SK-MEL-5 (cell line): ENCODE data around the gene PTPRCAP. TPM values are rescaled to one million over a fixed set of nuclear protein-coding genes. Genes with fewer than 3 reads are reported as not detected.
"Not testable (repeated sequence)": the region's sequence is repeated elsewhere in the genome, so short reads cannot be mapped to it uniquely, and the experiment has no call there.

Source experiments
- DNase-seq: peaks from one replicate; pipeline ENCODE4 v3.0.0-alpha.2; 2016; ENCODE audit warnings: low read depth, low spot score
- in situ Hi-C: cut with HindIII; loops from 2 replicates; pipeline ENCODE4 v1.10.0; 2016; ENCODE audit warnings: low sequenced_read_pairs, high pct_unique_total_duplicates, low pct_unique_long_range_greater_than_20kb
- total RNA-seq: library from RNA; depleted of rRNA; stranded (reverse); fragments of >200 nt; shearing (Covaris generic); gene quantifications from 2 replicates; pipeline ENCODE4 v1.2.3, GENCODE V29; 2014

Gene PTPRCAP
- total RNA-seq, 1 experiment from 2014 or later, result 0.79 TPM

DNA sequence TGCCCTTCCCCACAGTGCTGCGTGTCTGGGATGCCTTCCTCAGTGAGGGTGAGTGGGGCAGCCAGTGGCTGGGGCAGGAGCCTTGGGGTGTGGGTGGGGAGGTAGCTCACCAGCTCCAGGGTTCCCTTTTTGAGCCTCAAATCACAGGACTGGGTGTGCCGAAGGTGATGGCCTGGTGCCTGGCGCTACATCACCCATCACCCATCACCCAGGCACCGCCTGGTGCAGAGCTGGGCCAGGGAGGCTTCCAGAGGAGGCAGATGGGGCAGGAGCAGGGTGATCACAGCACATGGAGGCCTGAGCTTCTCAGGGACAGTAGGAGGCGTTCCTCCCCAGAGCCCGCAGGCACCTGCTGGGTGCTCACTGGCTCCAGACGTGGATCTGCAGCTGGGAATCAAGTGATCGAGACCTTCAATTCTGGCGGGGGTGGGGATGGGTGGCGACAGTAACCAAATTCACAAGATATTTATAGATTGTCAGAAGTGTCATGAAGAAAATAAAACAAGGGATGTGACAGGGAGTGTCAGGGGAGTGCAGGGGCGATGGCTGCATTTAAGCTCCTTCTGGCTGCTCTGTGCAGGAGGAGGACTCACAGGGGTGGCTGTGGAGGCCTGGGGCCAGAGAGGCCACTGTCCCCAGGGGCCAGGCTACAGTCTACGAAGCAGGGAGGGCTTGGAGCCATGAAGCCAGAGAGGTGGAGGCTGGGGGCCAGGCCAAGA is 30.4 kb downstream of the PTPRCAP start:
- in situ Hi-C loops, result no loop called here
- no peak for DNase-seq

DNA sequence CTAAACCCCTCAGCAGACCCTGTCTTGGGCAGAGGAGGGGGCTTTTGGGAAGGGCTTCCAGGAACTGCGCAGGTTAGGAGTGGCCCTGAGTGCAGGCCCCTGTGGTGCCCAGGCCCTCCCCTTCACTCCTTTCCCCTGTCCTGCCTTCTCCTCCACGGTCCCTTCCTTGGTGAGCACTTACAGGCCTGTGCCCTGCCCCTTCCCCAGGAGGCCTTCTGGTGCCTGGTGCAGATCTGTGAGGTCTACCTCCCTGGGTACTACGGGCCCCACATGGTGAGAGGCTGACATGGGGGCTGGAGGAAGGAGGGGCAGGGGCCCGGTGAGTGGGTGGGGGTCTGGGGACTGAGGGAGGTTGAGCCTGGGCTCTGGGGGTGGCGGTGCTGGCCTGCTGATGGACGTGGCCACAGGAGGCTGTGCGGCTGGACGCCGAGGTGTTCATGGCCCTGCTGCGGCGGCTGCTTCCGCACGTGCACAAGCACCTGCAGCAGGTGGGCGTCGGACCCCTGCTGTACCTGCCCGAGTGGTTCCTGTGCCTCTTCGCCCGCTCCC is 31.0 kb downstream of the PTPRCAP start:
- in situ Hi-C loops, result no loop called here
- no peak for DNase-seq

DNA sequence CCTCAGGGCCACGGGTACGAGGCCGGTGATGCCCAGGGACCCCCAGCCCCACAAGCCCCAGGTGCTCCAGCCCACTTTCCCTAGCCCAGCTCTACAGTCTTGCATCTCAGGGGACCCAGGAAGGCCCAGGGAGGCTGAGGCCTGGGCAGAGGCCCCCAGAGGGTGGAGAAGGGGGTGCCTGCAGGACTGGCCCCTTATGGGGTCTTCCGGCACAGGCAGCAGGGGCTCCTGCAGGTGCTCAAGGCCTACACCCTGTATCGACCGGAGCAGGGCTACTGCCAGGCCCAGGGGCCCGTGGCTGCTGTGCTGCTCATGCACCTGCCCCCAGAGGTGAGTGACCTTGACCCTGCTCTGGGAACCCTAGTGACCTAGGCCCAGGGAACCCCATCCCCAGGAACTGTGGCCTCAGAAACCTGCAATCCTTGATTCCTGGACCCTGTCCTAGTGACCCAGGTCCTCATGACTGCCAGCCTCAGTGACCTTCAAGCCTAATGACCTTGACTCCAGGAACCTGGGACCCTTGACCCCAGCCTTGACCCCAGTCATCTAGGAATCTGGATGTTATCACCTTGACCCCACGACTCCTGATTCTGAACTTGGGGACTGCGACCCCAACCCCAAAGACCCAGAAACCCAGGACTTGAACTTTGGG is 31.7 kb downstream of the PTPRCAP start:
- no peak for DNase-seq
- in situ Hi-C loops, result no loop called here

DNA sequence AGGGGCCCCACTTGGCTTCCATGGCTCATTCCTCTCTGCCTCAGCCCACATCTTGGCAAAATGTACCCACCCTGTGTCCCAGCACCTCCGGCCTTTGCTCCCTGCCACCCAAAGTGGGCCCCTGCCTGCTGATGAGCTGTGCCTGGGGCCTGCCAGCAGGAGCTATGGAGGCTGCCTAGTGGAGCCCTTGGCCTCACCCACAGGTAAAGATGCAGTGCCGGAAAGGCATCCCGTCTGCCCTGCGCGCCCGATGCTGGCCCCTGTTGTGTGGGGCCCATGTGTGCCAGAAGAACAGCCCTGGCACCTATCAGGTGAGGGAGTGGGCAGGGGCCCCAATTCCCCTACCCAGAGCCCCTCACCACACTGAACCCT is 32.3 kb downstream of the PTPRCAP start:
- DNase-seq, result no peak
- in situ Hi-C loops, result no loop called here

DNA sequence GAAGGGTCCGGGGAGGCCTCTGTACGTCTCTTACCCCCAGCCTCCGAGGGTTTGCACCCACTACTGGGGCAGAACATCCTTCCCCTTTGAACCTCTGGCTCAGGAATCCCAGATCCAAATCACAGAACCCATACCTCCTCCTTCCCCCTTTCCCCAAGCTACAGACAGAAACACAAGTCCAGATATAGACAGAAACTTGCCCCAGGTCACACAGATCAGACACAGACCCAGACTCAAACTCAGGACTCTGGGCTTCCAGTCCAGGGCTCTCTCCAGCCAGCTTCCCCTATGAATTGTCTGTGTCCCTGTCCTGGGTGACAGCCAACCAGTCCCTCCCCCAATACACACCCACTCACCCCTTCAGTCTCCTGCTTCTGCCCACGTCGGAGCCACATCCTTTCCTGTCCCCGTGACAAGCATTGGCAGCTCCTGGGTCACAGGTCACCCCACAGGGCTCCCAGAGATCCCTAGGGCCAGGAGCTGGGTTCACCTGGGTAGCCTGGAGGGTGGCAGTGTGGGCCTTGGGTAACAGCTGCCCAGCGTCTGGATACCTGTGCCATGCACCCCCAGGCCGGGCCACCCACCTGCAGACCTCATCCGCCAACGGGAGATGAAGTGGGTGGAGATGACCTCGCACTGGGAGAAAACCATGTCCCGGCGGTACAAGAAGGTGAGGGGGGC is 32.8 kb downstream of the PTPRCAP start:
- no peak for DNase-seq
- in situ Hi-C loops, result no loop called here

DNA sequence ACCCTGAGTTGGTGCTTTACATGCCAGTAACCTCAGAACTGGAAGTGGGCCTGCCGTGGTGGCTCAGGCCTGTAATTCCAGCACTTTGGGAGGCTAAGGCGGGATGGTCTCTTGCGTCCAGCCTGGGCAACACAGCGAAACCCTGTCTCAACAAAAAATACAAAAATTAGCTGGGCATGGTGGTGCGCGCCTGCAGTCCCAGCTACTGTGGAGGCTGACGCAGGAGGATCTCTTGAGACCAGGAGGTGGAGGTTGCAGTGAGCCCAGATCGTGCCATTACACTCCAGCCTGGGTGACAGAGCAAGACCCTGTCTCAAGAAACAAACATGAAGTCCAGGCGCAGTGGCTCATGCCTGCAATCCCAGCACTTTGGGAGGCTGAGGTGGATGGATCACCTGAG is 34.4 kb downstream of the PTPRCAP start:
- DNase-seq, in situ Hi-C loops: not testable (repeated sequence)

DNA sequence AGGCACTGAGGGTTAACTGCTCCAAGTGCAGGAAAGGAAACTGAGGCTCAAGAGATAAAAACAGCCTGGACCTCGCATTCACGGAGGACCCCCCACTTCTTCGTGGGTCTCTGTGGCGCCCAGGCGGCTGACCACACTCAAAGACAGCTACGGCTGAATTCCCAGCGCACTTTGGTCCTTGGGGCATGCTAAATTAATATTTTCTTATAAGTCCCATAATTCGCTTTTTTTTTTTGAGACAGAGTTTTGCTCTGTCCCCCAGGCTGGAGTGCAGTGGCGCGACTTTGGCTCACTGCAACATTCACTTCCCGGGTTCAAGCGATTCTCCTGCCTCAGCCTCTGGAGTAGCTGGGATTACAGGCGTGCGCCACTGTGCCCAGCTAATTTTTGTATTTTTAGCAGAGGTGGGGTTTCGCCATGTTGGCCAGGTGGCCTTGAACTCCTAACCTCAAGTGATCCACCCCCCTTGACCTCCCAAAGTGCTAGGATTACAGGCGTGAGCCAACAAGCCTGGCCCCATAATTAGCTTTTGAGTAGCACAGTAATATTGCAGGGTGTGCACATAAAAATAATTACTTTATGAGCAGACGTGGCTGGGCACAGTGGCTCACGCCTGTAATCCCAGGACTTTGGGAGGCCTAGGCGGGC is 35.2 kb downstream of the PTPRCAP start:
- in situ Hi-C loops, DNase-seq: not testable (repeated sequence)

DNA sequence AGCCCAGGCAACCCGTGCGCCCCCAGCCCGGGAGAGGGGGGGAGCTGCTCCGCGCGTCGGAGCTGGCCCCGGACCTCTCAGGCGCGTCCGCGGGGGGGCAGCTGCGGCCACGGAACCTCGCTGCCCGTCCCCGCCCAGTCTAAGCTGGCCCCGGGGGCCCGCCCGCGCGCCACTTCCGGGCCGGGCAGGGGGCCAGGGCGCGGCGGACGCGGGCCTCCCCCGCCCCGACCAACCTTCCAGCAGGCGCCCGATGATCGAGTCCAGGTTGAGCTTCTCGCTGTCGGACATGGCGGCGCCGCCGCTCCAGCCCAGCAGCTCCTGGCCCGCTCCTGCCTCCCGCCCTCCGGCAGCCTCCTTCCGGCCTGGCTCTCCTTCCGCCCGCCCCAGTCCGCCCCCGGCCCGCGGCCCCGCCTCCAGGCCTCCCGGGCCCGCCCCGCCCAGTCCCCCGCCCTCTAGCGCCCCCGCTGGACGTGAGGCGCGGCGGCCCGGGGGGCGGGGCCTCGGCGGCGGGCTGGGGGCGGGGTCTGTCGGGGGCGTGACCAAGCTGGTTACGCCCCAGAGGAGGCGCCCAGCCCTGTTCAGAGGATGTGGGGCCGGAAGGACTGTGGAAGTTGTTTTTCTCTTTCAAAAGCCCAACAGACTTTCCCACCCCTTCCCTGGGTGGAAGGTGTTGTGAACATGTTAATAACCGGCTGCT is 35.8 kb downstream of the PTPRCAP start, which contains the start of gene PPP1CA:
TSS of gene PPP1CA (minus strand) at position 364 of the 697 bp plus-strand sequence. CDS start at position 288, 76 bp downstream.
- in situ Hi-C loops, result no loop called here

DNA sequence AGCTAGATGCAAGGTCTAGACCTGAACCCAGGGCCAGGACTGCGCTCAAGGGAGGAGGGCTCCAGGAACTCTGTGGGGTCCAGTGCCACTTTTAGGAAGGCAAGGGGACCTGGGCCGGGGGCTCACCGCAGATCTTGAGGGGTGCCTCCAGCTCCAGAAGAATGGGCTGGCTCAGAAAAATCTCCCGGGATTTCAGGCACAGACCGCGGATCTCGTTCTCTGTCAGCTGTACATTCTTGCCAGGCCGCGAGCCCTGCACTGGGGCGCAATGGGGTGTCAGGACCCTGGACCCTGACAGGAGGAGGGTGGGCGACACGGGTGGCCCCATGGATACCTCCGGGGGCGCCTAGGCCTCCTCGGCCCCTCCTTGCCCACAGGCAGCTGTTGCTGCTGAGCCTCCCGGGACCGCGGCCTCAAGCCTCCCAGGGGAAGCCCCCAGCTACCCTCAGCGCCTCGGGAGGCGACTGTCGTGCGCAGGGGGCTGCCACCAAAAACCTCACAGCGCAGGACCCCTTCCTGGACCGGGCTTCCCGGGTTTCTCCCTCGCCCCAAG is 36.5 kb downstream of the PTPRCAP start:
- in situ Hi-C loops, result no loop called here

More for the DNA sequence above, 35.8 kb downstream of the PTPRCAP start, which contains the start of gene PPP1CA:
- DNase-seq, result peak; percentile 77

DNA sequence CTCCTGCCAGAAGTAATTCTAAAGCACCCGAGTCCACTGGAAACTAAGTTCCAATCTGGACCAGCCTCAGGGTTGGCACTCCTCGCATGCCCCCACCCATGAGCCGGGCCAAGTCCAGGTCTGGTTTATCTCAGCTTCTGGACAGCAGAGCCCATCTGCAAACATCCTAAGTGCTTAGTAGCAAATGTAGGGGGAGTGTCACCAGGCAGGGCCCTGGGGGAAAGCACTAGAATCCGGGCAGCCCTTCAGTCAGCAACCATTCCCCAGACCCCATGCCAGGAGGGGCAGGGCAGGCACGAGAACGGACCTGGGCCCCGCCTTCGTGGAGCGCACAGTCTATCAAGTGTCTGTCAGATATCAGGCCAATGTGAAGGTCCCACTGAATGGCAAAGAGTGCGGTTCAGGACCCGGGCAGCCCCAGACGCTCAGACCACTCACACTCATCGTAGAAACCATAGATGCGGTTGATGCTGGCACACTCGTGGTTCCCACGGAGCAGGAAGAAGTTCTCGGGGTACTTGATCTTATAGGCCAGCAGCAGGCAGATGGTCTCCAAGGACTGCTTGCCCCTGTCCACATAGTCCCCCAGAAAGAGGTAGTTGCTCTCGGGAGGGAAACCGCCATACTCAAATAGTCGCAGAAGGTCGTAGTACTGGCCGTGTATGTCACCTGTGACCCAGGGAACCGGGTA is 37.1 kb downstream of the PTPRCAP start:
- in situ Hi-C loops, result no loop called here

More for the DNA sequence above, 36.5 kb downstream of the PTPRCAP start:
- no peak for DNase-seq

DNA sequence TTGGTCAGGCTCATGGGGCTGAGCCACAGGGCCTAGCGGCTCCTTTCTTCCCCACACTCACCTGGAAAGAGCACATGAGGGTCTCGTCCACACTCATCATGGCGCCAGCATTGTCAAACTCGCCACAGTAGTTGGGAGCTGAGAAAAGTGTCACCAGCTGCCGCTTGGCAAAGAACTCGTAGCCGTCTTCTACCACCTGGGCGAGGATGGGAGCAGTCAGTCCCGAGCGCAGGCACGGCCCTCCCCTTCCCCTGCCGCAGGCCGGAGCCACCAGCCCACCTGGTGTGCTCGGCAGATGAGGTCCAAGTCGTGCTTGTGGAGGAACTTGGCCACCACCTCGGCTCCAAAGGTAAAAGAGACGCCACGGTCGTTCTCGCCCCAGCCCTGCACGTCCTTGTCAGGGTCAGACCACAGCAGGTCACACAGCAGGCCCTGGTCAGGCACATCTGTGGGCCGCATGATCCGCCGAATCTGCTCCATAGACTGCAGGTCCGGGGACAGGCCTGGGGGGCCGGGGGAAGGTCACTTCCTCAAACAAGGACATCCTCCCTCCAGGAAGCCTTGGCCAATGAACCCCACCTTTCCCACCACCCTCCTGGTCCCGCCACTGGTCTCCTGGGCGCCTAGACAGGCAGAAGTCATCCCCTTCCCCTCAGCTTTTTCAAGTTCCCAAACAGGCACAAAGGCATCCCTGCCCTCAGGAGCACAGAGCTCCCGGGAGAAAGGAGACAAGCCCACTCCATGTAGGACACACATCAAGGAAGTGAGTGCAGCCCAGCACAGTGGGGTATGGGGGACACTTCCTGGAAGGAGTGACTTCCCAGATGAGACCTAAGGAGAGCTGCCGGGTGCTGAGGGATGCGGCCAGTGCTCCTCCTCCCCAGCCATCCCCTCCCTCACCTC is 38.6 kb downstream of the PTPRCAP start:
- DNase-seq, result no peak
- in situ Hi-C loops, result no loop called here

More for the DNA sequence above, 37.1 kb downstream of the PTPRCAP start:
- DNase-seq, result no peak

DNA sequence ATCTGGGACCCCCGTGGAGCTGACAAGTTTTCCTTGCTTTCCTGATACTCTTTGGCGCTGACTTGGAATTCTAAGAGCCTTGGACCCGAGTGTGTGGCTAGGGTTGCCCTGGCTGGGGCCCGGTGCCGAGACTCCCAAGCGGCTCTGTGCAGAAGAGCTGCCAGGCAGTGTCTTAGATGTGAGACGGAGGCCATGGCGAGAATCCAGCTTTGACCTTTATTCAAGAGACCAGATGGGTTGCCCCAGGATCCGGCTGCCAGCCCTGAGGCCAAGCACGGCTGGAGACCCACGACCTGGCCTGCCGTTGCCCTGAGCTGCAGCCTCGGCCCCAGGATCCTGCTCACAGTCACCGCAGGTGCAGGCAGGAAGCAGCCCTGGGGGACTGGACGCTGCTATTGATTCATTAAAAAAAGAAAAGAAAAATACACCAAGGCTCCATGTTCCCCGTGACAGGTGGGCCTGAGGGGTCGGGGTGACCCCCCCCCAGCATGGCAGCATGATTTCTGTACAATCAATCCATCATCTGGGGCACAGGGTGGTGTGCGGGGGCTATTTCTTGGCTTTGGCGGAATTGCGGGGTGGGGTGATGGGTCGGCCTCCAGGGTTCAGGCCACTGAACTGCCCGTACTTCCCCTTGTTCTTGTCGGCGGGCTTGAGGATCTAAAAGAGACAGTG is 39.4 kb downstream of the PTPRCAP start:
- DNase-seq, result no peak
- in situ Hi-C loops, result no loop called here

DNA sequence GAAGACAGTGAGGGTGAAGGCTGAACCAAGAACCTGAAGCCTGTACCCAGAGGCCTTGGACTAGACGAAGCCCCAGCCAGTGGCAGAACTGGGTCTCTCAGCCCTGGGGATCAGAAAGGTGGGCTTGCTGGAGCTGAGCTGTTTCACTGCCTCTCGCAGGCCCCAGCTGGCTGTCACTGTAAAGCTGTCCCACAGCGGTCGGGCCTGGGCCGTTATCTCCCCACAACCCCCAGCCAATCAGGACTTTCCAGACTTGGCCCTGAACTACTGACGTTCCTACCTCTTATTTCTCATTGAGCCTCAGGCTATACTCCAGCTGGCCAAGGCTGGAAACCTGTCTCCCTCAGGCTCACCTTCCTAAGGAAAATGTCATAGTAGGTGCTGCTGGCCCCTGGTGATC is 39.9 kb downstream of the PTPRCAP start:
- no peak for DNase-seq
- in situ Hi-C loops, result no loop called here

DNA sequence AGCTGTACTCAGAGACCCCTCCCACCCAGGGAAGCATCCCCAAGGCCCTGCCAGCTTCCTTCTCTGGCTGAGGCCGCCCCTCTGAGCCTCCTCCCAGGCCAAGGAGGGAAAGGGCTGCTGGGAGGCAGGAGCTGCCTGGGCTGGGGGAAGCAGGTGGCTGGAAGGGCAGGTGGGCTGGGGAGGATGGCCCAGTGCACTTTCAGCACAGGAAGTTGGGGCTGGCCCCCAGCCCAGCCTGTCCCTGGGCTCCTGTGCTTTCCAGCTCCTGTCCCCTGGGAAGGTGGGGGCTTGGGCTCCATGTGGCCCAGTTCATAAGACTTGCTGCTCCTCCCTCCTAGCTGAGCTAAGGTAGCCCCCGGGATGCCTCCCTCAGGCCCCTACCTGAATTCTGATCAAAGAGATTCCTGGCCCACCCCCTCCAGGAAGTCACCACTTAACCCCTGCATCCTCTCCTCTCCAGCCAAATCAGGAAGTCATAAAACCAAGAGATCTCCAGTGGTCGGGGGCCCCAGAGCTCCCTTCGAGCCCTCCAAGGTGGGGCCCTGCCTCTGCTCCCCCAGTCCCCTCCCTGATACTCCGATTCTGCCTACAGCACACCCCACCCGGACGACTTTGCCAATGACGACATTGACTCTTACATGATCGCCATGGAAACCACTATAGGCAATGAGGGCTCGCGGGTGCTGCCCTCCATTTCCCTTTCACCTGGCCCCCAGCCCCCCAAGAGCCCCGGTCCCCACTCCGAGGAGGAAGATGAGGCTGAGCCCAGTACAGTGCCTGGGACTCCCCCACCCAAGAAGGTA is 40.7 kb downstream of the PTPRCAP start:
- DNase-seq, result no peak
- in situ Hi-C loops, result no loop called here

DNA sequence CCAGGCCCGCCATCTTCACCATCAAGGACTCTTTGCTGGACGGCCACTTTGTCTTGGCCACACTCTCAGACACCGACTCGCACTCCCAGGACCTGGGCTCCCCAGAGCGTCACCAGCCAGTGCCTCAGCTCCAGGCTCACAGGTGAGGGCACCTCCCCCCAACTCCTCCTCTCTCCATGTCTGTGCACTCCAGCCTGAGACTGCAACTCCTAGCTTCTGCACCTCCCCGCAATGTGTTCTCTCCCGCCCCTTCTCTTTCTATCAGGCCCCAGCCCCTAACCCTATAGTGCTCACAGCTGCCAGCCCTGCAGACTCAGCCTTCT is 41.3 kb downstream of the PTPRCAP start:
- in situ Hi-C loops, result no loop called here
- DNase-seq, result no peak
